CD4-positive, alpha-beta T cell treated with Interferon gamma for 1 hour (primary cell): ENCODE results near the gene PLEKHM1.

Experiments used
- DNase-seq: peaks from one replicate; pipeline ENCODE4 v3.0.0-alpha.2; 2020

Gene PLEKHM1

DNA sequence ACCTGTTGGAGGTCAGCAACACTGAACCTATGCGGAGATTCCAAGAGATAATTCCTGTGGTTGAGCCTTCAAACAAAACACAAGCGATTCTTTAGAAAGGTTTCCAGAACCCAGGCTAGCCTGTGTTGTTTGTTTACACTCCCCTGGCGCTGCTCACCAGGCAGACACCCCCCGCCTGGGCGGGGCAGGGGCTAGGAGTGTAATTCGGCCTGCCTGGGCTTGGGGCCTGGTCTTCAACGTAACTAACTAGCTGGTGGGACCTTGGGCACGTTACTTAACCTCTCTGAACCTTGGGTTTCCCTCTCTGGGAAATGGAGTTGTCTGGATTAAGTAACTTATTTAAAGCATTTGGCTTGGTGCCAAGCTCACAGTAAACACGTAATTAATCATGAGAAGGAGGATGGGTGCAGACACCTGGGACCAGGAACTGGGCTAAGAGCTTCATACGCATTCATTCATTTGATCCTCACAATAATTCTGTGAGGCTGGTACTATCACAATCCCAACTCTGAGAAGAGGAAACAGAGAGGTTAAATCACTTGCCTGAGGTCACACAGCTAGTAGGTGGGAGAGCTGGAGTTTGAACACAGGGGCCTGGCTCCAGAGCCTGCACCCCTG, 50.3 kb downstream of the PLEKHM1 start:
- no peak for DNase-seq

GRCh38 chr17:45438931-45439610, 51.5 kb downstream of the PLEKHM1 start:
- no peak for DNase-seq

DNA sequence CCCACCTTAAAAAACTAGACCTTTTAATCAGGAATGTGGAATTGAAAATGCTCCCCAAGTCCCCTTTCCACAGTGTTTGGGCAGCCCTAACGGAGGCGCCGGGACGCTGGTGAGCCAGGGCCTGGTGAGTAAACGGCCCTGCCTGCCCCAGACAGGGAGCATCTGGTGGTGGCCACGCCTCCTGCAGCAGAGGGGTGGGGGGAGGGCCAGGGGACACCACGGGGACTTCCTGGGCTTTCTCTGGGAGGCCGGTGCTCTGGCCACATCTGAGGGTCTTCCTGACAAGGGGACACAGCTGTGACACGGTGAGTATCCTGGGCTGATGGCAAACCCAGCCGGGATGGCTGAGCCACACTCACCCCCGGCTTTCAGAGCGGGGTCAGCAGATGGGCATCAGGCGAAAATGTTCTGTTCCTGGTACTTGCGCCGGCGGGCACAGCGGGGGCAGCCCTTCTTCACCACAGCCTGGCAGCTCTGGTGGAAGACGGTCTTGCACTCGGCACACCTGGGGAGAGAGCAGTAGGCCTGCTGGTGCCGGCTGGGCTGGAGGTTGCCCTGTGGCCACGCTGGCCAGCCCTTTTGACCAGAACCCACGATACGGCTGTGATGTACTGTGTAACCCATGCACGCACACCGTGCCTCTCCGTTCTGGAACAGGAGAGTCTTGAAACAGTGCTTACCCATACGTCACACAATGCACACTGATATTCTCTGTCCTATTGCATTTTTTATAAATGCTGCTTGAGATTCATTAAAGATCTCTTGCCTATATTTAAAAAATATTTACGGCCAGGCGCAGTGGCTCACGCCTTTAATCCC, 52.8 kb downstream of the PLEKHM1 start:
- DNase-seq, result no peak

GRCh38 chr17:45436625-45437464, 53.7 kb downstream of the PLEKHM1 start:
- no peak for DNase-seq

DNA sequence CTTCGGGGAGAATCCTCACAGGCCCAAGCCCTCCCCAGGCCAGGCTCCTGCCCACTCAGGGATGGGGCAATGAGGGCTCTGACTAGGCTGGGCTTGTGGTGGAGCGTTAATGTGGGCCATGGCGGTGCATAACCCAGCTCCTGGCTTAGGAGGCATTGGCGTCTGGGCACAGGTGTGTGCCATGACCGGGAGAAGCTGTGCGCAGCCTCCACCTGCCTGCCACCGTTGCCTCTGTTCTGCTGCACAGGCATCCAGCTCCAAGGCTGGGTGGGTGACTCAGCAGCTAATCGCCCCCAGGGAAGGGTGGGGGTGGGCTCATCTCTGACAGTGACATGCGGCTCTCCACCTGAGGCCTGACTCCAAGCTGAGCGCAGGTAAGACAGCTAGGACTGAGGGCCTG, 54.4 kb downstream of the PLEKHM1 start:
- no peak for DNase-seq

DNA sequence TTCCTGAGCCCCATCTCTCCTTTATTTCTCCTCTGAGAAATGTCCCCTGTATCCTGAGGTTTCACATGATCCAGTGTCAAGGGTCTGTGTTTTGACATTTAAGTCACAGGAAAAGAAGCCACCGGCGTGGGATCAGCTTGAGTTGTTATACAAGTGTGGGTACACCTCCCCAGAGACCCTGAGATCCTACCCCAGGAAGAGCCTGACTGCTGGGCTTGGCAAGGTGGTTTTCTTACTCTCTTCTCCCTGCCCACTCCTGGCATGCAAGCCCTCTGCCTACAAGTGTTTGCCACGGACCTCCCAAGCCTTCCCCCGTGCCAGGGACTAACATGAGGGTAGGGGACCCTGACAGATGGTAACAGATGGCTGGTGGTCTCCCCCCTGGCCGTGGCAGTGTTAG, 55.0 kb downstream of the PLEKHM1 start:
- no peak for DNase-seq

DNA sequence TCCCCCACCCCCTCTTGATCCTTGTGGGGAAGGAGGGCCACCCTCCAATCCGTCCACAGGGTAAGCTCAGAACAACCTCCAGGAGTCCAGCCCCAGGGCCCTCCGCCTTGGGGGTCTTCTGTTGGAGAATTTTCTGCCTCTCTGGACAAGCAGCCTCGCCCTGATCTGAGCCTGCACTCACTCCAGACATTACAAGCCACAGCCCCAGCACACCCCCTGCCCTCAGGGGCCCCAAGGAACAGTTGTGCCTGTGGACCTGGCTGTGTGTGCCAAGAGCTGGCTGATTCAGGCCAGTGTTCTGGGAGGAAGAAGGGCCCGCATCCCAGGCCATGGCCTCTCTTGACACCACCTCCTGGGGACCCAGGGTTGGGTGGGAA, 57.4 kb downstream of the PLEKHM1 start:
- no peak for DNase-seq

- DNase-seq, result peak; percentile 45
Measured at GRCh38 chr17:45432405-45433158, 57.9 kb downstream of the PLEKHM1 start, which contains the start of gene ARHGAP27. ARHGAP27 (minus strand) TSS chr17:45432870; CDS start chr17:45430279, 2,591 bp downstream.

- DNase-seq, result peak; percentile 70
Measured at GRCh38 chr17:45431531-45432404, 58.8 kb downstream of the PLEKHM1 start.

GRCh38 chr17:45430738-45431530, 59.6 kb downstream of the PLEKHM1 start:
- DNase-seq, result peak; percentile 35

GRCh38 chr17:45430006-45430737, 60.3 kb downstream of the PLEKHM1 start:
- no peak for DNase-seq

- no peak for DNase-seq
Measured at GRCh38 chr17:45429339-45430005, 61.0 kb downstream of the PLEKHM1 start.

GRCh38 chr17:45428931-45429338, 61.6 kb downstream of the PLEKHM1 start:
- DNase-seq, result peak; percentile 29

GRCh38 chr17:45428050-45428617, 62.4 kb downstream of the PLEKHM1 start:
- peak; percentile 71 for DNase-seq

DNA sequence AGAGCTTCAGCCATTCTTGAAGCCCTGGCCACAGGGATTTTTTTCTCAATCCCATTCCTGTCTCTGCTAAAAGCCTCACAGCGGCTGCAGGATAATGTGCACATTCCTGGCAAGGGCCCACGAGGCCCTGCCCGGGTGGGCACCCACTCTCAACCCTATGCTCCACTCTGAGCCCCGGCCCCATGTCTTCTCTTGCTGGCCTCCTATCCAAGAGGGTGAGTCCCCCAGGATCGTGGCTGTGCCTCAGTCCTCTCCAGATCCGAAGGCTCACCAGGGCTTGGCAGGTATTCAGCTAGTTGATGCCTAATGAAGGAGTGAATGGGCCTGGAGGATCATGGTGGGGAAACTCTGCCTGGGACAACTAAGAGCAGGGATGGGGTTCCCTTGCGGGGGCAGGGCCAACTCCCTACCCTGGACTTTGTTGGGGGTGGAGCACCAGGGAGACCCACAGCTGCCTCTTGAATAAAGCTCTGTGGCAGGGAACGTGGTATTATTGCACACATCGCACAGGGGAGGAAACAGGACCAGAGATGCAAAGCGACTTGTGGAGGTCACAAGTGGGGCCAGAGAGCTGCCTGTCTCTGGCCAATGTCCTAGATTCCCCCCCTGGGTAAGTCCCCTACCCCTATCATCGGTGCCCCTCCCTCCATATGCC, 63.2 kb downstream of the PLEKHM1 start:
- DNase-seq, result no peak

DNA sequence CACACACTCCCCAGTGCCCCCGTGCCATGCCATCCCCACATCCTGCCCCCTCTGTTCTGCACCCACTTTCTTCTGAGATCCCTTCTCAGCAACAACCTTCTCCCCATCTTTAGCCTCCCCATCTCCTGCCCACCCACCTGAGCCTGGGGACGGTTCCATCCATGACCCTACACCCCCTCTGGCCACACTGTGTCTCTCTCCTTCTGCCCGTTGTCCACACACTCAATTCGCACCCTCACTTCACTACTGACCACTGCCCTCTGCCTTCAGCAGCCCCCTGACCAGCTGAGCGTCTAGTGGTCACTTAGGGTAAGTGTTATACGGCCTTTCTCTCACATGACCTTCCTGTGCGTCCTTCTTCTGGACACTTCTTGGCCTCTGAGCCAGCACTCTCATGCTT, 64.0 kb downstream of the PLEKHM1 start:
- DNase-seq, result no peak

- DNase-seq, result no peak
Measured at GRCh38 chr17:45425984-45426413, 64.5 kb downstream of the PLEKHM1 start.
